GM19372 (cell line): Measurements from ENCODE around the gene FRAT1.

ENCODE experiments used
- ATAC-seq: cut with Tn5 transposase; IDR thresholded peaks from one replicate; pipeline ENCODE4 v1.9.1; 2021; ENCODE audit warnings: mild to moderate bottlenecking, low read depth, moderate library complexity; ENCODE audit not compliant: unreplicated experiment

The FRAT1 gene

DNA sequence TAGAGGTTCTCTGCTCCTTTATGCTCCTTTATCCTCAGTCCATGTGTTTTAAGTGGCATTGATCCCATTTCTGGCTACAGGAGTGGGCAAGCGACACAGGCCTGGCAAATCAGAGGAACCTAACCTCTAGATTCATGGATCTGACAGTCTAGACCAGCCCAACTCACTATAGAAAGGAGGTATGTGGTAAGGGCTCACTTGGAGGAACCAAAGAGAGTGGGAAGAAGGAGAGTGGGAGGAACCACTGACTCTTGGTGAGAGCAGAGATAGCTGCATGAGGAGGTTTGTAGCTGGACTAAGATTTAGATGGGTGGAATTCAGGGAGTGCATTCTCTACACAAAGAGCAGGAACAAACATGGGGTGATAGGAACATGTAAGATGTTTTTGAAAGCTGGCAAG lies 11.6 kb upstream of the FRAT1 start:
- no peak for ATAC-seq

DNA sequence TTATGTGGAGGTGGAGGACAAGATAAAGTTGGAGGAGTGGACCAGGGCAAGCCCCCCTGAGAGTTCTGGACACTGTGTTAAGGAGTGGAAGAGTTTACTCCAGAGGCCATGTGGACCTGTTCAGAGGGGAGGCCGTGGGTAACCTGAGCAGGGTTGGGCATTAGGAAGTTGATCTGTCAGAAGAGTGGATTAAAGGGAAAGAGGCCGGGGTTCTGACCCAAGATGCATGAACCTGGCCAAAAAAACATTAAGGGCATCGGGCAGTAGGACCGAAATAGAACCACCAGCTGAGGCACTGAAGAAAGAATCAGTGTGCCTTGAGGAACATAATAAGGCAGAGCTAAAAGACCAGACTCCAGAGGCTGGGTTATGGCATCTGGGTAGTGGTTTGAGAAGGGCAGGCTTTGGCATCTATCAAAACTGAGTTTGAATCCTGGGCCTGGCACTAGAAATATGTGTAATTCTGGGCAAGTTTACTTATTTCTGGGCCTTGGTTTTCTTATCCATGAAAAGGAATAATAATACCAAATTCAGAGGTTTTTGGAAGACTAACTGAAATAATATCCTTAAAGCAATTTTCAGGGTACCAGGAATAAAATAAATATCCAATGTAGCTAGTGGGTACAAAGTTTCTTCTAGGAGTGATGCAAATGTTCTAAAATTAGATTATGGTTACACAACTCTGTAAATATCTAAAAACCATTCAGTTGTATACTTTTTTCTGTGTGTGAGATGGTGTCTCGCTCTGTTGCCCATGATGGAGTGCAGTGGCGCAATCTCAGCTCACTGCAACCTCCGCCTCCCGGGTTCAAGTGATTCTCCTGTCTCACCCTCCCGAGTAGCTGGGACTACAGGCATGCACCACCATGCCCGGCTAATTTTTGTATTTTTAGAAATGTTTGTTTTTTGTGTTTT lies 10.9 kb upstream of the FRAT1 start:
- ATAC-seq = no peak

DNA sequence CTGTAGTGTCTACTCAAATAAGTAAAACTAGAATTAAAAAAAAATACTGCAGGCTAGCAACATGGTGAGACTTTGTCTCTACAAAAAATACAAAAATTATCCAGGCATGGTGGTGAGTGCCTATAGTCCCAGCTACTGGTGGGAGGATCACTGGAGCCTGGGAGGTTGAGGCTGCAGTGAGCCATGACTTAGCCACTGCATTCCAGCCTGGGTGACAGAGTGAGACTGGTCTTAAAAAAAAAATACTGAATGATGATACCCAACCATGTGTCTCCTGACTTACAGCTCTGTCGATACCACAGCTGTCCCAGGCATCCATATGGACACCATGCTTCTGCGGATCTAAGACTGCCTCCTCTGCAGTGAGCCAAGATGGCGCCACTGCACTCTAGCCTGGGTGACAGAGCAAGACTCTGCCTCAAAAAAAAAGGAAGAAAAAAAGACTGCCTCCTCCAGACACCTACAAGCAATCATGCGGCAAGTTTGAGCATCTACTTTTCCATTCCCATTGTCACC lies 7.9 kb upstream of the FRAT1 start:
- no peak for ATAC-seq

DNA sequence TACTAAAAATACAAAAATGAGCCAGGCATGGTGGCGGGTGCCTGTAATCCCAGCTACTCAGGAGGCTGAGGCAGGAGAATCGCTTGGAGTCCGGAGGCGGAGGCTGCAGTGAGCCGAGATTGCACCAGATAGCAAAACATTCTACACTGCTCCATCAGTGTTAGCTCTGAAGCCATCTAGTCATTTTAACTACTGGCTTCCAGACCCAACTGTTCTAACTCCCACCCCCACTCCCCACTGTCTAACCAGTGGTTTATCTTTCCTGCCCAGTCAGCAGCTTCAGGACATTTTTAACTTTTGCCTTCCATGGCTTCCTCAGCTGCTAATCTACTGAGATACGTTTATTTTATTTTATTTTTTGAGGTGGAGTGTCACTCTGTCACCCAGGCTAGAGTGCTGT lies 6.2 kb upstream of the FRAT1 start:
- no peak for ATAC-seq

DNA sequence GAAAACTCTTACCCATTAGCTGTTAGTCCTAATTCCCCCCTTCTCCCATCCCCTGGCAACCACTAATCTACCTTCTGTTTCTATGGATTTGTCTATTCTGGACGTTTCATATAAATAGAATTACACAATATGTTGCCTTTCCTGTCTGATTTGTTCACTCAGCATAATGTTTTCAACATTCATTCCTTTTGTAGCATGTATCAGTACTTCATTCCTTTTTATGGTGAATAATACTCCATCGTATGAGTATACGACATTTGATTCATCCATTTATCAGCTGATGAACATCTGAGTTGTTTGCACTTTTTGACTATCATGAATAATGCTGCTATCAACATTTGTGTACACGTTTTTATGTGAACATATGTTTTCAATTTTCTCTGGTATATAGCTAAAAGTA lies 4.4 kb upstream of the FRAT1 start:
- ATAC-seq = no peak

DNA sequence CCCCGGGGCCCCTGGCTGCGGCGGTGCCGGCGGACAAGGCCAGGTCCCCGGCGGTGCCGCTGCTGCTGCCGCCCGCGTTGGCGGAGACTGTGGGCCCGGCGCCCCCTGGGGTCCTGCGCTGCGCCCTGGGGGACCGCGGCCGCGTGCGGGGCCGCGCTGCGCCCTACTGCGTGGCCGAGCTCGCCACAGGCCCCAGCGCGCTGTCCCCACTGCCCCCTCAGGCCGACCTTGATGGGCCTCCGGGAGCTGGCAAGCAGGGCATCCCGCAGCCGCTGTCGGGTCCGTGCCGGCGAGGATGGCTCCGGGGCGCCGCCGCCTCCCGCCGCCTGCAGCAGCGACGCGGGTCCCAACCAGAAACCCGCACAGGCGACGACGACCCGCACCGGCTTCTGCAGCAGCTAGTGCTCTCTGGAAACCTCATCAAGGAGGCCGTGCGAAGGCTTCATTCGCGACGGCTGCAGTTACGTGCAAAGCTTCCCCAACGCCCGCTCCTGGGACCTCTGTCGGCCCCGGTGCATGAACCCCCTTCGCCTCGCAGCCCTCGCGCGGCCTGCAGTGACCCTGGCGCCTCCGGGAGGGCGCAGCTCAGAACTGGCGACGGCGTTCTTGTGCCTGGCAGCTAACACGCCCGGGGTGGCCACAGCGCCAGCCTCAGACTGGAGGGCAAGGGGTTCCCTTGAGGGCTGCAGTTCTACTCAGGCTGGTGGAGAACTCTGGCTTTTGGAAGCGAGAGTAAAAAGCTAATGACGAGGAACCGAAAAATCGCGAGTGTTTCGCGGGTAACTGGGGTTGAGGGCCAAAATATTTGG lies 804 bp downstream of the FRAT1 start:
- ATAC-seq = no peak

DNA sequence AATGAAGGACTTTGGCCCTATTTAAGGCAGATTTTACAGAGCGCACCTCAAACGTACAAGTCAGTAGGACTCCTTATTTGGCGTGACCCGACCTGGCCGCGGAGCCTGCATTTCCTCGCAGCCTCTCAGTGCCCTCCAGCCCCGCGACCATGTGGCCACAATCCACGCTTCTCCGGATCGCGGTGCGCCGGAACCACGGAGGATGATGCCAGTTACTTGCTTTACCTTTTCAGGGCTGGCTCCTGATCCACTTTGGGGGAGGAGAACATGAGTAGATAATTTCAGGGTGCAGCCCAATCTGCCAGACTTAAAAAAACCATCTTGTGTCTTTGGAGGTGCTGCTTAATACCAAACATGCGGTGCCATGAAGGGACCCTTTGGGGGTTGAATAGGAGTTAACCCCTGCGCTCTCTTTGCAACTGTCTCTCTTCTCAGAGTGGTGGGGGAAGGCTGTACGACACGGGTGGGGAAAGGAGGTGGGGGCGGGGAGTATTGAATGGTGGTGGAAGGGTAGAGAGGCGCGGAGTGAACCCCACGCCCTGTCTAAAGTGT lies 1.5 kb downstream of the FRAT1 start:
- no peak for ATAC-seq

DNA sequence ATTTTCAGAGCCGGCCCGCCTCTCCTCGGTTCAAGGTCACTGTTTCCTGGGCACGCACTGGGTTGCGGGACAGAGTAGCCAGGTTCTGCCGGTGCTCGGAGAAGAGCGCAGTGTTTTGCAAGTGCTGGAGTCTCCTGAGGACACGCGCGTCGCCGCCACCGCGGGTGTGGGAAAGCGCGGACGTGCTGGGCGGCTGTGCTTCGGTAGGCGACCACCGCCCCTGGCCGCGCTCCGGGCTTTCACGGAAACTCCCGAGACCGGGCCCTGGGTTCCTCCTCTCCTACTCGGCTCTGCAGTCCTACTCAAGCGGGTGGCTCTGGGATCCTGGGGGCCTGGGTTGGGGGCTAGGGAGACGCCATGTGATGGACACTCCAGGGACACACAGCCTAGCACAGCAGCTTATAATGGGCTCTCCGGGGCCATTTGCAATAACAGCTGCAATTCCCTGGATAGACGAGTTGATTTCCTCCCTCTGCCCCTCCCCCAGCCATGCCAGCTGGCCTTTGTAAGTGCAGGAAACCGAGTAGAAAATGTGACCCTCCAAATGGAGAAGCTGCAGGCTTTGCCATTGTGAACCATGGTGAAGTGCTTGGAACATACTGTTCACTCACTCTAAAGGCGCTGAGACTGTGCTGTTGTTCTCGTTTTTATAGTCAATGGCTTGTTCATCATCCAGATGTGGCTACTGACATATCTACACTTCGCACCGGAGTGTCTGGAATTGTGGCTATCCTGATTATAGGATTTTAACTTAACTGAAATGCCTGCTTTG lies 2.1 kb downstream of the FRAT1 start:
- ATAC-seq = no peak

DNA sequence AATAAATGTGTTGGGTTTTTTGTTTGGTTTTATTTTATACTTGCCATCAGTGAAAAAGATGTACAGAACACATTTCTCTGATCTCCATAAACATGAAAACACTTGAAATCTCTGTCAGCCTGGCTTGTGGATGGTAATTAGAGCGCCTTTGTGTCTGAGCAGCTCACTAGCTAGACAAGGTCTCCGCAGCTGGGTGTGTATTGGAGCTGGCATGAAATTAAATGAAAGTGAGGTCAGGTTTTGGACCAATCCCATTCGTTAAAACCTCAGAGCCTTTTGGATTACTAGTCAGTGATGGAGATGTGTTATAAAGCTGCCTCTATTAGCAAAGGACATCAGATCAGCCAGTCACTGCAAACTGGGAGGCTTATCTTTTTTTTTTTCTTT lies 2.7 kb downstream of the FRAT1 start:
- ATAC-seq = no peak

DNA sequence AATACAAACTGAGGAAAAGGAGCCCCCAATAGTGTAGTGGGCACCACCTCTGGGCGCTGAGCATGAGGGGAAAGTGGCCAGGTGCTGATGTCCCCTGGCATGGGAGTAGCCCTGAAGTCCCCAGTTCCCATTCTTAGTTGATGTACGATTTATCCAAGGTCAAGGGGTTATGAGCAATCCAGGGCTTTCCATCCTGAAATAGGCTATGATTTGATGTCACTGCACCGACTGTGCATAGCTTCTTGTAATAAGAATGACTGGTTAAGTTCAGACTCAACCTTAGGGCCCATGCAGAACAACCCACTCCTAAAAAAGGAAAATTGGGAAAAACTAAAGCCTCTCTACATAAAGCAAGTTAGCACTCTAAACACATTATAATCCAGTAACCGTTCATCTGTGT lies 4.4 kb downstream of the FRAT1 start:
- ATAC-seq = no peak

DNA sequence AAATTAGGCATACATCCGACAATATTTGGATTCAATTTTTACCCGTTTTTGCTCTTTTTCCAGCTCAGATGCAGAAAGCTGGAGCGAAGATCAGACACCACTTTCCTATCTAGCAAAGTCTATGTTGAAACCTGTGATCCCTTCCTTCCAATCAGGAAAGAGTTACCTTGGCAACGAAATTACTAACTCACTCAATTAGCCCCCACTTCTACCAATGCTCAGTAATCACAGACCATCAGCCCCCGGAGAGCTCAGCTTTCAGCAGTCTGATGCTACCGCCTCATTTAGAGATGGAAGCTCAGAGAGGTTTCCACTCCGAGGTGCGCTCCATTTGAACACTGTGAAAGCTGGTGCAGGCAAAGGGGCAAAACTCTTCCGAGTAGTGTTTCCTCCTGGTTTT lies 6.7 kb downstream of the FRAT1 start:
- ATAC-seq = no peak

DNA sequence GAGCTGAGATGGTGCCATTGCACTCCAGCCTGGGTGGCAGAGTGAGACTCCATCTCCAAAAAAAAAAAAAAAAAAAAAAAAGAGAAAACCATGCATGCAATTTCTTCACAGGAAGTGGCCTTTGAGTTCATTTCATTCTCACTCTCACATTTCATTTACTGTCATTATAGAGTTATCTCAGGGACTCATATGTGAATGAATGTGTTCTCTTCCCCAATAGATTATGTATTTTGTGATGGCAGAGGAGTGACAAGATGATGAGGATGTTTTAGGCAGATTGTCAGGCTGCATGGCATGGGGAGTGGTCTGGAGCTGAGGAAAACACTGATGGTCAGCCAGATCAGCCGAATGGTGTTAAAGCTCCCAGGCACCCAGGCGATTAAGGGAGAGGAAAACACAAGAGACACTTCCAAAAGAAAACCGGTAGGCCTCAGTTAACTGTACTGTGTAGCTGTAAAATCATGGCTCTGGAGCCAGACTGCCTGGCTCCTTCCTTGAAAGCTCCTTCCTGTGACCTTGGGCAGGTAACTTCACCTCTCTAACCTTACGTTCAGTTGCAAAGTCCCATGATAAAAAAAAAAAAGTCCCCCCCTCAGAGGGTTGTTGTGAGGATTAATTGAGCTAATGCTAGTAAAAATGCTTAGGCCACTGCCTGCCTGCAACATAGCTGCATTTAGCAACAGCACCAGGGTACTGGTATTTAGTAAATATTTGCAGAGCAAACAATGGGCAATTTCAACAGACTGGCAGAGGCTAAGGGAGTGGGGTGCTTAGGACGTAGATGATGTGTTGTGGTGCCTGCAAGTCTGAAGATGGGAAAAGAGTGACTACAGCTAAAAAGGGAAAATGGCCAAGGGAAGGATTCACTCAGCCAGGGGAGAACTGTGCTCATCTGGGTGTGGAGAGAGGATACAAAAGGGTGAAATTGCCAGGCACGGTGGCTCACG lies 8.6 kb downstream of the FRAT1 start:
- no peak for ATAC-seq

DNA sequence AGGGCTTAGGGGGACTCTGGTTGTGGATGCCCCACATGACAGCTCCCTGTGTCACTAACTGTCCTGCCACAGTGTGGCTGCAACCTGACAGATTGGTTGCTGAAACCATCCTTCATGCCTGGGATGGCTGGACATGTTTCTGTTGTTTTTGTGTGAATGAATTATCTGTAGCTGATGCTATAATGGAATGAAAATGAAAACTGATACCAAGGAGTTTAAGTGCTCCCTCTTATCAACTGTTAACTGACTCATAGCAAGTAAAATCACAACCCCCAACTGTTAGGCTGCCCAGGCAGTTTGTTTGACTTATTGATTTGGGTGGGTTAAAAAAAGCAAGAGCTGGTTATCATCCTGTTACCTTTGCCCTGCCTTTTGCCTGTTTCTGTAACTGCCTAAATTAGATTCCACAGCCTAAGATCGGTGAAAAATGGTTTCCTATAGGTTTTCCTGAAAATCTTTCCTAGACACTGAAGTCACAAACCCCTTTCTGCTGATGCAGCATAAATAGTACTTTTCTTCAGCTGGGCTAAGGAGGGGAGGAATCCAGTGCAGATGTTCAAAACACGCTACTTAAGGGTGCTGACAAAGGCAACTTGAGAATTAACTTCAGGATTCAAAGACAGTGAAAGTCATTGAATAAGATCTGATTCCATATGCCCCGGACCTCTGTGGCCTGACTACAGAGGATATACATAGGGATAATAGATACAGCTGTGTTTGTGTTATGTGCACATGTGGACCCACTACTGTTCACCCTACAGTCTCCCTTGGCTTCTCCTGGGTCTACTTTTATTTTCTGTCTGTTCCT lies 9.8 kb downstream of the FRAT1 start:
- no peak for ATAC-seq

DNA sequence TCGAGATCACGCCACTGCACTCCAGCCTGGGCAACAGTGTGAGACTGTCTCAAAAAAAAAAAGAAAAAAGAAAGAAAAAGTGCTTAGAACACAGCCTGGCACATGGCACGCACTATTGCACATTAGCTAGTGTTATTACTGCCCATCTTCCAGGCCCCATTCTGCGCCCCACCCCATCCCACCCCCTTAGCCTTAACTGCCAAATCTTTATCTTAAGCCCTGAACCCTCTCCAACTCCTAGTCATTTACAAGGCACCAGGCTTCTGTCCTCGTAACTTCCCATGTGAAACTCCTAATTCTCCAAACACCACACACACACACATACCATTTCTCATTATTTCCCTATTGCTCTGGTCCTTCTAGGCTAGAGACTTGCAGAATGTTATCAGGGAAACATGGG lies 10.7 kb downstream of the FRAT1 start:
- ATAC-seq = no peak

DNA sequence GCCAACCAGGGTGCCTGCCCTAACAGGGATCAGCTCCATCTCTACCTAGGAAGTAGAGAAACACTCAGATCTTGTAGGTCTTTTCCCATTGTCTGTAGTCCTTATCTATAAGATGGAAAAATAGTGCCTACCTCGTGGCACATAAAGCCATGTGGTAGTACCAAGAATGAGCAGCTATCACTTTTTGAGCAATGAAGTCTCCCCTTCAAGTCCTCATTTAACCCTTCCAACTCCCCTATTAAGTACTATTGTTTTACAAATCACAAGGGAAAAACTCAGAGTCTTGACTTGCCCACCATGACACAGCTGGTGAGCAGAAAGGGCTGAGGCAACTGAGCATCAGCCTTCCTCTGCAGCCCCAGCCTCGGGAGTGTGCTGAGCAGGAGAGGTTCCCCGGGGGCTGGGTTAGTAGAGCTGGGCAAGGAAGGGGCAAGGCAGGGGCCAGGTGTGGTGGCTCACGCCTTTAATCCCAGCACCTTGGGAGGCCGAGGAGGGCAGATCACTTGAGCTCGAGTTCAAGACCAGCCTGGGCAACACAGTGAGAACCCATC lies 12.2 kb downstream of the FRAT1 start:
- no peak for ATAC-seq

DNA sequence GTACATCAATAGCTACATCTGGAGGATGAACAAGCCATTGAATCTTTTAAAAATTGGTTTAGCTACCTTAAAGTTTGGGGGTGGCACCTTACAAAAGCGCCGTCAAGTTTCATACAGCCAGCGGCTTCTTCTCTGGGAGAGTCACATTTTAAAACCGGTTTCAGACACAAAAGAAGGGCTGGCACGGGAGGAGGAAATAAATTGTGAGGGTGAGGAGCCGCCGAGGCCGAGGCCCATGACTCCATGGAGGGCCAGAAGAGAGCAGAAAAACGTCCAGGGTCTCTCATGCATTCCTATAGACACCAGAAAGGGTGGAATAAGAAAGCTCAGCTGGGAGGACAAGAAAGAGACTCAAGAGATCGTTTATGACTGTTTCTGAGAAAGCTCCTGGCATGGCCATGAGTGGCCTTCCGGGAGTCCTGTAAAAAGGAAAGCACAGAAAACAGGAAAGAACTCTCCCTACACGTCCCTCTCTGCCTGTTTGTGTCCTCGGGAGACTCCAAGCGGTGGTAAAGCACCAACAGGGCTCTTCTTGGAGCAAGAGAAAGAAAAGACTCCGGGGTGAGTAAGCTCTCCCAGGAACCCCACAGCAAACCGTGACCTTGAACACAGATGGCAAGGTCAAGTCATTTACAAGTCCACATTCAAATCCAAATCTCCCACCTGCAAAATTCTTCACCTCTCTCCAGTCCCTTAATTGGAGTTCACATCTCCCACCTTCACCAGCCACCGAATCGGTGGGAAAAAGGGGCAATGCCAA lies 13.7 kb downstream of the FRAT1 start:
- ATAC-seq = no peak

DNA sequence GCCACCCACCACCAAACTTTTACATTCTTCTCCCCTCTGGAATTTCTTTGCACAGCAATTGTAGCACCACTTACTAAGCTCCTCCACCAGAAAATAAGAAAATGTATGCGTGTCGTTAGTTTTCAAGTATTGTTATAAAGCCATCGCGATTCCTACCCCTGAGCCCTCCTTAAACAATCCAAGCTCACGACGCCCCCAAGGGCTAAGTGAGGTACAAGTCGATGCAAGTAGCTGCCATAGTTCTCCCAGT lies 14.2 kb downstream of the FRAT1 start:
- no peak for ATAC-seq
